Middle frontal gyrus (tissue), 1 donor: ENCODE data around the gene AMPH.
"Not testable (repeated sequence)": the region's sequence is repeated elsewhere in the genome, so short reads cannot be mapped to it uniquely, and the experiment has no call there.

ENCODE experiments used
- DNase-seq: peaks from one replicate; pipeline ENCODE4 v3.0.0-alpha.2; 2015; ENCODE audit warnings: low spot score; ENCODE audit errors: extremely low spot score

AMPH gene

GRCh38 chr7:38628630-38629385, 2.4 kb downstream of the AMPH start:
- no peak for DNase-seq

- DNase-seq: no peak
Measured at GRCh38 chr7:38625866-38626265, 5.3 kb downstream of the AMPH start.

GRCh38 chr7:38615665-38616064, 15.5 kb downstream of the AMPH start:
- no peak for DNase-seq

GRCh38 chr7:38607466-38607865, 23.7 kb downstream of the AMPH start:
- DNase-seq: no peak

- no peak for DNase-seq
Measured at GRCh38 chr7:38600741-38601140, 30.4 kb downstream of the AMPH start.

- DNase-seq: no peak
Measured at GRCh38 chr7:38594949-38595348, 36.2 kb downstream of the AMPH start.

- no peak for DNase-seq
Measured at GRCh38 chr7:38592737-38593288, 38.4 kb downstream of the AMPH start.

- DNase-seq: no peak
Measured at GRCh38 chr7:38585572-38586354, 45.4 kb downstream of the AMPH start.

- no peak for DNase-seq
Measured at GRCh38 chr7:38584443-38585210, 46.5 kb downstream of the AMPH start.

- DNase-seq: no peak
Measured at GRCh38 chr7:38580485-38580884, 50.7 kb downstream of the AMPH start.

GRCh38 chr7:38574086-38574485, 57.1 kb downstream of the AMPH start:
- DNase-seq: no peak

- not testable (repeated sequence) for DNase-seq
Measured at GRCh38 chr7:38571620-38572019, 59.6 kb downstream of the AMPH start.

GRCh38 chr7:38568497-38568896, 62.7 kb downstream of the AMPH start:
- no peak for DNase-seq

GRCh38 chr7:38565289-38565688, 65.9 kb downstream of the AMPH start:
- DNase-seq: no peak

GRCh38 chr7:38563741-38564140, 67.4 kb downstream of the AMPH start:
- DNase-seq: no peak

GRCh38 chr7:38561166-38561565, 70.0 kb downstream of the AMPH start:
- DNase-seq: no peak

GRCh38 chr7:38558761-38559345, 72.3 kb downstream of the AMPH start:
- no peak for DNase-seq

GRCh38 chr7:38554586-38554985, 76.6 kb downstream of the AMPH start:
- DNase-seq: no peak

GRCh38 chr7:38550836-38551235, 80.3 kb downstream of the AMPH start:
- no peak for DNase-seq

- no peak for DNase-seq
Measured at GRCh38 chr7:38548605-38549004, 82.6 kb downstream of the AMPH start.

- DNase-seq: no peak
Measured at GRCh38 chr7:38546763-38547162, 84.4 kb downstream of the AMPH start.
